ENCODE measurements around the gene PDE4D. TPM values are rescaled to one million over a fixed set of nuclear protein-coding genes. Genes with fewer than 3 reads are reported as not detected.
A peak's percentile ranks its signal among the peaks of the same experiment; 100 is the strongest.

Gene PDE4D
- total and polyA plus RNA-seq, 3 donors from 2014 or later: 7.8 to 13.9 (median 8.7) TPM

GRCh38 chr5:59543821-59544442 is 349.6 kb downstream of the PDE4D start:
- no peaks in the 10 kb centered on the region for H3K27me3 ChIP-seq

GRCh38 chr5:59542851-59543820 is 350.4 kb downstream of the PDE4D start:
- no peak overlapping the region for H3K27ac ChIP-seq
- TF ChIP-seq CTCF (IDR thresholded peaks at IDR 0.05): no peak
- TF ChIP-seq POLR2A (IDR thresholded peaks at IDR 0.05): no peak
- peak; percentile 29 for DNase-seq

More at GRCh38 chr5:59543821-59544442, 349.6 kb downstream of the PDE4D start:
- Histone ChIP-seq H3K36me3 (ENCODE audit: low read depth, missing control alignments) (no peaks in the 10 kb centered on the region), H3K4me1 (no peaks in the 10 kb centered on the region), H3K9me3 (no peaks in the 10 kb centered on the region), H3K27ac (no peak overlapping the region), H3K4me3 (no peak overlapping the region)
- TF ChIP-seq CTCF (IDR thresholded peaks at IDR 0.05) (no peak), POLR2A (IDR thresholded peaks at IDR 0.05) (no peak)
- no peak for DNase-seq
- intact Hi-C loops (cut with DNase I; ENCODE audit: low total_unique reads): no loop called here
- WGBS, 2 donors: 75 to 76% methylated on average over 2 of the region's 2 CpGs

GRCh38 chr5:59542306-59542705 is 351.2 kb downstream of the PDE4D start:
- H3K27me3 ChIP-seq: no peaks in the 10 kb centered on the region
- no peak for DNase-seq

More at GRCh38 chr5:59542851-59543820, 350.4 kb downstream of the PDE4D start:
- Histone ChIP-seq H3K9me3 (no peaks in the 10 kb centered on the region), H3K36me3 (ENCODE audit: low read depth, missing control alignments) (no peaks in the 10 kb centered on the region), H3K27me3 (no peaks in the 10 kb centered on the region), H3K4me1 (no peaks in the 10 kb centered on the region), H3K4me3 (no peak overlapping the region)
- WGBS, 2 donors: 45 to 48% methylated on average over 6 of the region's 6 CpGs
- intact Hi-C loops (cut with DNase I; ENCODE audit: low total_unique reads): no loop called here

GRCh38 chr5:59540366-59540765 is 353.2 kb downstream of the PDE4D start:
- no peaks in the 10 kb centered on the region for H3K27me3 ChIP-seq
- TF ChIP-seq POLR2A (IDR thresholded peaks at IDR 0.05) (no peak), CTCF (IDR thresholded peaks at IDR 0.05) (no peak)
- H3K9me3 ChIP-seq: no peaks in the 10 kb centered on the region
- H3K4me3 ChIP-seq: no peak overlapping the region
- 77 to 80% methylated on average over 2 of the region's 2 CpGs for WGBS, 2 donors
- no peak overlapping the region for H3K27ac ChIP-seq
- no peaks in the 10 kb centered on the region for H3K36me3 ChIP-seq (ENCODE audit: low read depth, missing control alignments)
- DNase-seq: no peak
- intact Hi-C loops (cut with DNase I; ENCODE audit: low total_unique reads): no loop called here
- no peaks in the 10 kb centered on the region for H3K4me1 ChIP-seq

More at GRCh38 chr5:59542306-59542705, 351.2 kb downstream of the PDE4D start:
- TF ChIP-seq POLR2A (IDR thresholded peaks at IDR 0.05): no peak
- H3K4me3 ChIP-seq: no peak overlapping the region
- H3K27ac ChIP-seq: no peak overlapping the region
- H3K9me3 ChIP-seq: no peaks in the 10 kb centered on the region
- H3K4me1 ChIP-seq: no peaks in the 10 kb centered on the region
- intact Hi-C loops (cut with DNase I; ENCODE audit: low total_unique reads): no loop called here
- H3K36me3 ChIP-seq (ENCODE audit: low read depth, missing control alignments): no peaks in the 10 kb centered on the region

GRCh38 chr5:59538750-59539121 is 354.8 kb downstream of the PDE4D start:
- H3K36me3 ChIP-seq (ENCODE audit: low read depth, missing control alignments): no peaks in the 10 kb centered on the region
- no peaks in the 10 kb centered on the region for H3K4me1 ChIP-seq
- no peak for DNase-seq
- no peaks in the 10 kb centered on the region for H3K27me3 ChIP-seq
- no peaks in the 10 kb centered on the region for H3K9me3 ChIP-seq
- intact Hi-C loops (cut with DNase I; ENCODE audit: low total_unique reads): no loop called here
- H3K27ac ChIP-seq: no peak overlapping the region
- H3K4me3 ChIP-seq: no peak overlapping the region
- TF ChIP-seq POLR2A (IDR thresholded peaks at IDR 0.05): no peak
- no peak for TF ChIP-seq CTCF (IDR thresholded peaks at IDR 0.05)
